A673 (cell line): Measurements from ENCODE around the gene CEP83. TPM values are rescaled to one million over a fixed set of nuclear protein-coding genes. Genes with fewer than 3 reads are reported as not detected.

Experiments
- BruUV-seq: library from RNA; stranded (reverse); fragments of 400-500 nt; replicated peaks from 2 replicates; lab custom pipeline; 2021; lab: Mats Ljungman, UMichigan
- CTCF ChIA-PET: fragments of 300-600 bp; sonication (Branson Sonifier 250); formaldehyde crosslinking; loops from one replicate; lab custom pipeline; 2022; ENCODE audit warnings: antibody characterized with exemption; lab: Charles Lee
- POLR2A ChIA-PET: fragments of 300-600 bp; sonication (Branson Sonifier 250); formaldehyde crosslinking; loops from one replicate; lab custom pipeline; 2022; ENCODE audit warnings: antibody characterized with exemption; ENCODE audit not compliant: low non-redundant PET; lab: Charles Lee
- DNase-seq: peaks from one replicate; pipeline ENCODE4 v3.0.0-alpha.2; 2015; ENCODE audit warnings: low spot score
- H3K27ac ChIP-seq: fragments of 200-600 bp; sonication (generic); 2 replicates; pipeline ENCODE4 v1.5.1; 2016; ENCODE audit warnings: mixed run types, low read depth, mild to moderate bottlenecking, mixed read lengths, antibody characterized with exemption, low read length; ENCODE audit not compliant: poor library complexity, severe bottlenecking
- H3K27me3 ChIP-seq: fragments of 200-600 bp; sonication (generic); replicated peaks from 2 replicates; pipeline ENCODE4 v1.6.1; 2017; ENCODE audit warnings: mixed run types, low read depth, mild to moderate bottlenecking, mixed read lengths, antibody characterized with exemption, low read length; ENCODE audit not compliant: insufficient read depth, poor library complexity
- H3K36me3 ChIP-seq: fragments of 200-600 bp; sonication (generic); 2 replicates; pipeline ENCODE4 v1.6.1; 2016; ENCODE audit warnings: mixed run types, mild to moderate bottlenecking, mixed read lengths, antibody characterized with exemption, low read length; ENCODE audit not compliant: insufficient read depth, poor library complexity, severe bottlenecking
- H3K4me1 ChIP-seq: fragments of 200-600 bp; sonication (generic); 2 replicates; pipeline ENCODE4 v1.6.1; 2017; ENCODE audit warnings: mixed run types, mild to moderate bottlenecking, mixed read lengths, antibody characterized with exemption, low read length; ENCODE audit not compliant: insufficient read depth, poor library complexity, severe bottlenecking
- H3K4me3 ChIP-seq: fragments of 200-600 bp; sonication (generic); 2 replicates; pipeline ENCODE4 v1.5.1; 2016; ENCODE audit warnings: low read depth, mixed run types, mild to moderate bottlenecking, mixed read lengths, low read length; ENCODE audit not compliant: poor library complexity, severe bottlenecking
- H3K9me3 ChIP-seq: fragments of 200-600 bp; sonication (generic); 2 replicates; pipeline ENCODE4 v1.6.1; 2016; ENCODE audit warnings: mixed run types, low read depth, mild to moderate bottlenecking, mixed read lengths, antibody characterized with exemption, low read length; ENCODE audit not compliant: poor library complexity, severe bottlenecking
- EZH2 ChIP-seq: fragments of 200-600 bp; sonication (generic); IDR thresholded peaks from 2 replicates; pipeline ENCODE4 v1.6.1; 2017; ENCODE audit warnings: borderline replicate concordance, low read depth, mild to moderate bottlenecking, mixed read lengths, antibody characterized with exemption, low read length; ENCODE audit not compliant: poor library complexity, severe bottlenecking
- intact Hi-C: fragments of 100-400 bp; cut with micrococcal nuclease; formaldehyde crosslinking; loops from one replicate; pipeline ENCODE4 v1.10.0; 2022; ENCODE audit not compliant: unreplicated experiment
- total RNA-seq: library from RNA; stranded (reverse); gene quantifications from 2 replicates; pipeline ENCODE4 v1.2.3, GENCODE V29; 2021
- TF ChIP-seq, protein P1 (sequence below): fragments of 300-800, 200-600 bp; sonication (generic); conservative IDR thresholded peaks from 2 replicates; pipeline ENCODE4 v1.5.1; 2017; ENCODE audit warnings: low read depth, mild to moderate bottlenecking, antibody characterized with exemption, low read length, moderate library complexity, mixed read lengths

Gene CEP83
- total RNA-seq, 1 experiment from 2014 or later = 29.2 TPM

DNA sequence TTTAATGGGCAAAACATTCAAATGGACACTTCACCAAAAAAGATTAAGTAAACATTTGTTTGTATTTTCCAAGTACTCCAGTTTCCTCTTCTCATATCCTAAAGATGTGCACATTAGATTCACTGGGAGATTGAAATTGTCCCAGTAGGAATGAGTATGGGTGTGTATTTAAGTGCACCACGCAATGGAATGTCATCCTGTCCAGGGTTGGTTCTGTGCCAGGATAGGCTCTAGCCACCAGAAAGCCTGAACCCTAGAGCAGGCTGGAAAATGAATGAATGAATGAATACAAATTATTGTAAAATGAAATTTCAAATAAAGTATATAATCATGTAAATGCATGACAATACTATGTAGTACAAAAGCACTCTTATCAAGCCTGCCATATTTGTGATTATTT lies 14.0 kb downstream of the CEP83 start:
- Histone ChIP-seq H3K36me3 (no peaks in the 10 kb centered on the region), H3K27ac (no peak overlapping the region), H3K4me3 (no peak overlapping the region), H3K4me1 (no peaks in the 10 kb centered on the region), H3K9me3 (no peaks in the 10 kb centered on the region), H3K27me3 (no peaks in the 10 kb centered on the region)
- no TSS peak for BruUV-seq
- TF ChIP-seq EZH2 = no peak
- TF ChIP-seq, protein P1, sequence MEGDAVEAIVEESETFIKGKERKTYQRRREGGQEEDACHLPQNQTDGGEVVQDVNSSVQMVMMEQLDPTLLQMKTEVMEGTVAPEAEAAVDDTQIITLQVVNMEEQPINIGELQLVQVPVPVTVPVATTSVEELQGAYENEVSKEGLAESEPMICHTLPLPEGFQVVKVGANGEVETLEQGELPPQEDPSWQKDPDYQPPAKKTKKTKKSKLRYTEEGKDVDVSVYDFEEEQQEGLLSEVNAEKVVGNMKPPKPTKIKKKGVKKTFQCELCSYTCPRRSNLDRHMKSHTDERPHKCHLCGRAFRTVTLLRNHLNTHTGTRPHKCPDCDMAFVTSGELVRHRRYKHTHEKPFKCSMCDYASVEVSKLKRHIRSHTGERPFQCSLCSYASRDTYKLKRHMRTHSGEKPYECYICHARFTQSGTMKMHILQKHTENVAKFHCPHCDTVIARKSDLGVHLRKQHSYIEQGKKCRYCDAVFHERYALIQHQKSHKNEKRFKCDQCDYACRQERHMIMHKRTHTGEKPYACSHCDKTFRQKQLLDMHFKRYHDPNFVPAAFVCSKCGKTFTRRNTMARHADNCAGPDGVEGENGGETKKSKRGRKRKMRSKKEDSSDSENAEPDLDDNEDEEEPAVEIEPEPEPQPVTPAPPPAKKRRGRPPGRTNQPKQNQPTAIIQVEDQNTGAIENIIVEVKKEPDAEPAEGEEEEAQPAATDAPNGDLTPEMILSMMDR = no peak
- DNase-seq = no peak
- ChIA-PET POLR2A (no interaction called here), CTCF (no interaction called here)
- intact Hi-C loops = no loop called here

DNA sequence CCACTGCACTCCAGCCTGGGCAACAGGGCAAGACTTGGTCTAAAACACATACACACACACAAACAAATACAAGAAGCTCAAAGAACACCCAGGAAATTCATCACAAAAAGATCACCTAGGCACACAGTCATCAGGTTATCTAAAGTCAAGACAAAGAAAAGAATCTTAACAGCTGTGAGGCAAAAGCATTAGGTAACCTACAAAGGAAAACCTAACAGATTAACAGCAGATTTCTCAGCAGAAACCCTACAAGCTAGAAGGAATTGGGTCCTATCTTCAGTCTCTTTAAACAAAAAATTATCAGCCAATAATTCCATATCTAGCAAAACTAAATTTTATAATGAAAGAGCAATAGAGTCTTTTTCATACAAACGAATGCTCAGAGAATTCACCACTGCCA lies 22.4 kb downstream of the CEP83 start:
- peaks cover 15% of the 10 kb centered on the region for H3K9me3 ChIP-seq
- H3K27me3 ChIP-seq = no peaks in the 10 kb centered on the region
- CTCF ChIA-PET = no interaction called here
- H3K27ac ChIP-seq = no peak overlapping the region
- H3K4me3 ChIP-seq = no peak overlapping the region
- no peaks in the 10 kb centered on the region for H3K36me3 ChIP-seq
- intact Hi-C loops = loop anchor here (5.0 kb wide), 1 partner anchor 290 kb away; the partner anchor contains the start of gene PLXNC1
- no TSS peak for BruUV-seq
- no peak for DNase-seq
- no peaks in the 10 kb centered on the region for H3K4me1 ChIP-seq
- TF ChIP-seq, protein P1 = no peak
- TF ChIP-seq EZH2 = no peak
- POLR2A ChIA-PET = no interaction called here

DNA sequence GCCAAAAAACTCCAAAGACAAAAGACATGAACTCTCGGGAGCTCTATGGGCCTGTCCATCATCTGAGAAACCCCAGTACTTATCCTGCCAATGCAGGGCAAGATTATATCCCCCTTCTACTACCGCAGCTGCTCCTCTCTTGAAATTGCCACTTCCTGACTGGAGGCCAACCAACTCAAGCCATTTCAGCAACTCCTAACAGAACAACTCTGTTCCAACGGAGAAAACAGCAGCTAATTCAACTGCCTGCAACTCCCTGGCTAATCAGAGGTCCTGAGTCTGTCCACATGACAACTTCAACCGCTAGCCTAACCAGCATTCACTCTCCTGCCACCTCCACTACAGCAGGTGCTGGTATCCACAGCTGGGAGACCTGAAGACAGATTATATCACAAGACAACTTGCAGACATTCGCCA lies 24.1 kb downstream of the CEP83 start:
- Histone ChIP-seq H3K9me3 (peaks cover 18% of the 10 kb centered on the region), H3K4me1 (no peaks in the 10 kb centered on the region), H3K36me3 (no peaks in the 10 kb centered on the region), H3K27ac (no peak overlapping the region), H3K4me3 (no peak overlapping the region), H3K27me3 (no peaks in the 10 kb centered on the region)
- TF ChIP-seq EZH2 = no peak
- TF ChIP-seq, protein P1 = no peak
- DNase-seq = no peak
- intact Hi-C loops = loop anchor here (5.0 kb wide), 1 partner anchor 288 kb away; the partner anchor contains the start of gene PLXNC1
- ChIA-PET CTCF (no interaction called here), POLR2A (no interaction called here)
- no TSS peak for BruUV-seq
